NCI-H1694 (cell line): ENCODE data around the gene GNB5.
A peak's percentile ranks its signal among the peaks of the same experiment; 100 is the strongest.

Experiments
- DNase-seq: peaks from one replicate; lab custom pipeline; 2025; lab: John Stamatoyannopoulos, UW

The GNB5 gene

DNA sequence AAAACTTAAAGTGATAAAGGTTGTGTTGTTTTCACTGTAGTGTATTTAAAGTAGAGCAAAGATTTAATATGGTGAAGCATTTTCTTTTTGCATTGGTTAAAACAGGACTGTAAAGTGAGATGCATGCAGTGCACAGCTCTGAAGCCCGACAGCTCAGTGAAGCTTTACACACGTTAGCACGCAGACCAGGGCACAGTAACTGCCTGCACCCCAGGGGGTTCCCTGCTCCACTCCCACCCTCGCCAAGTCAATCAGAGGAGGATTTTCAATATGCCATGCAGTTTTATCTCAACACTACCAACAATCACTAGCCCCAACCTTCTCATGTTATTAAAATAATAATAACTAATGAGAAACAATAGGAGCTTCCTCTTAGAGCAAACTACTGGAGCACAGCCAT, 50.5 kb downstream of the GNB5 start:
- DNase-seq = no peak

DNA sequence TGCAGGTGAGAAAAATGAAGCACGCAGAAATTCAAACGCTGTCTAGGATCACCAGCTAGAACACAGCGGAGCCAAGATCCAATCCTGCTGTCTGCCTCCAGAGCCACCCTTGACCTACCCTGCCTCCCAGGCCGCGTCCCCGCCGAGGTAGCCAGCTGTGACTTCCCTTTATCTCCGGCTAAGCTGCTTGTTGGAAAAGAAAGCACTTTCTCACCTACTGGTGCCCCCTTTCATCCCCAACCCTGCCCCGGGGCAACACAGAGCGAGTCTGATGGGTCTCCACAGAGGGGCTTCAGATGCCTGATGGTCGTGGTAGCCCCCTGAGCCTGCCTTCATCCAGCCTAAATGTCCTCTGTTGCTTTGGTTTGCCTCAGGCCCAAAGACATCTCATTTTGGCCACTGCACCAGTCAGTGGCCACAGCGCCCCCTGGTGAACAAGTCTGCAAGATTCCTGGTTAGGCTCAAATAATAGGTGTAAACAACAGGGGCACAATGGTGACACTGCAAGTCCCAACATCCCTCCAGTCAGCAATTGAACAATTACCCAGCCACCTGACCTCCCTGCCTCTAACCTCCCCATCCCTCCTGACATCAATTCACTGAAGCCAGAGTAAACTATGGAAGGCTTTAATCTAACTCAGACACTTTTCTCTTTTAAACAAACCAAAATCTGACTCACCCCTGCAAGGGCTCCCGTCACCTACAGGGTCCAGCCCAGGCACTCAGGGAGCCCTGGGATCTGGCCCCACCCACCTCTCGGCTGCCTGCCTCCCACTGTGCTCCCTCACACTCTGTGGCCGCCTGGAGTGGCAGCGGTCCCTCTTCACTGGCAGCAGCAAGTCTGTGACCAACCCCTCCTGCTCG, 51.4 kb downstream of the GNB5 start:
- peak; percentile 10 for DNase-seq

DNA sequence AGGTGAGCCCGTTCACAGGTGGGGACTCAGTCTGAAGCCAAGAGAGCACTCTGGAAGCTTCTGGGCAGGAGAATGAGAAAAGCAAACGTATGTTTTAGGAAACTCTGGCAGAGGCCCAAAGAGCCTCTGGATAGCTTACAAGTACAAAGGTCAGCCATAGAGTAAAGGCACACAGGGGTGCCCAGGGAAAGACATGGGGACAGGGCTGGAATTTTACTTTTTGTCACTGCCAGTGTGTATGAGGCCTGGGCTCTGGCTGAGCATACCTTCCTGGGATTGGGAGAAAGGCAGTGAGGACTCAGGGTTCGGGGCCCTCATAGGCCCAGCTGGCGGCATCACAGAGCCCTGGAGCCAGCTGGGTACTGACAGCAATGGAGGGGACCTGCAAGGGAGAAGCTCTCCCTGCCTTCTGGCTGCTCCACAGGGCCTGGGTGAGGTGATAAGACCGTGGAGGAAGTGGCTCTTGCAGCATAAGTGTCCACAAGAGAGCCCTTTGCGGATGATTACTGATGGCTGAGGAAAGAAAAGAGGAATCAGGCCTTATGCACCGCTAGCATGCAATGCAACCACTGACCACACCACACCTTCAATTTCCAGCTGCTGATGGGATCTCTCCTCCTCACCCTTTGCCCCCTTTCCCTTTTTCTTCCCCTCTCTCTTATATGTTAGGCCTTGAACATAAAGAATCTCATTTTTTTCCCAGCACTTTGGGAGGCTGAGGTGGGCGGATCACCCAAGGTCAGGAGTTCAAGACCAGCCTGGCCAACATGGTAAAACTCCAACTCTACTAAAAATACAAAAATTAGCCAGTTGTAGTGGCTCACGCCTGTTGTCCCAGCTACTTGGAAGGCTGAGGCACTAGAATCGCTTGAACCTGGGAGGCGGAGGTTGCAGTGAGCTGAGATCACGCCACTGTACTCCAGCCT, 53.5 kb downstream of the GNB5 start:
- DNase-seq = no peak

GRCh38 chr15:52136442-52136980, 54.7 kb downstream of the GNB5 start:
- DNase-seq = peak; percentile 28

DNA sequence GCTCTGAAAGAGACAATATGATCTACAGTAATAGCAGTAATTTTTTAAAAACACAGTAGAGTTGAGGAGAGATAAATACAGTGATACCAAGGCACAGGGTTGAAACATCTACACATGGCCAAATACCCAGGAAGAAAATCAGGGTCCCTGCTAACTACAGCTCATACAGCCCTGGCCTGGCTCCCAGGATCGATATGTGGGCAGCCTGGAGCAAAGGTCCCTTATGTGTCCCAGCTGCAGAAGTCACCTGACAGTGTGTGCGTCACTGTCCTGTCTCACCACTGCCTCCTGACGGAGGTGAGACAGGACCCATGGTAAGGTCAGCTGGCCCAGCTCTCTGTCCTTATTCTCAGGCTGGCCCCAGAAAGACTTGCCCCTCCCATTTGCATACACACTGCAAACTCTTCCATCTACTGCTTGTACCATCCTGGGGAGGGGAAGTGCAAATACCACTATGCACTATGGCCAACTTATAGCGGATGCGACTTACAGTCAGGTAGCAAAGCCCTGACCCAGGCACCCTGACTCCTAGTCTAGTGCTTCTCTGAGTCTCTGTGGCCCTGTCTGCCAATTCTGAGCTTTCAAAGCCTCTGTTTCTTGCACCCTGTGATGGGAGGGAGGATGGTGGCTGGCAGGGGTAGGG, 56.6 kb downstream of the GNB5 start:
- DNase-seq = no peak

- DNase-seq = no peak
These were observed 57.5 kb downstream of the GNB5 start for GRCh38 chr15:52133510-52134220.

DNA sequence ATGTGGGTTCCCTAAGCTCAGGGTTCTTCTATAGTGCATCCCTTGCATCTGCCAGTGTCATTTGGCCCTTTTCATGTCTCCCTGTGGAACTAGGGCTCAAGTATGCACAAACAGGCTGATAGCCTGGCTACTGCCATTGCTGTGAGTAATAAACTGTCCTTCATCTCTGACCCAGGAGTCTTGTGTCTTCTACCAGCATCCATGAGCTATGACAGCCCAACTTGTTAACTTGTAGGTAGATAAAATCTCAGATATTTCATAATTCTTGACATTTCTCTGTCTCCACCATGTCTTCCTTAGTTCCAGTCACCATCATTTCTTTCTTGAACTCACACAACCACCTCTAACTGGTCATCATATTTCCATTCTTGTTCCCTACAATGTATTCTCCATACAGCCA, 59.1 kb downstream of the GNB5 start:
- no peak for DNase-seq

DNA sequence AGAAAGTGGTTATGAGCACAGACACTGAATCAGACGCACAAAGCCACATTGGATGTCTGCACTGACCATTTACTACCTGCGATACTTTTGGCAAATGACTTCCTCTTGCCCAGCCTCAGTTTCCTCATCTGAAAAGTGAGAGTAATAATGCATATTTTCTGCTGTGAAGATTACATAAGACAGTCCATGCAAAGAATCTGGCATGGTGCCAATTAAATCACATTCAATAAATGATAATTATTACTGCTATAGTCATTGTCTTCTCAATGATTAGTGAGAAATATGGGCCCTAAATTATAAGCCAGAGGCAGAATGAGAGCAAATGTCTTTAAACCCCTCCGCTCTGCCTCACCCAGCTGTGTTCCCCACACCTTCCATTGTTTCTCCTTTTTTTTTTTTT, 62.6 kb downstream of the GNB5 start:
- no peak for DNase-seq

- no peak for DNase-seq
These were observed 66.8 kb downstream of the GNB5 start for GRCh38 chr15:52124270-52124880.

DNA sequence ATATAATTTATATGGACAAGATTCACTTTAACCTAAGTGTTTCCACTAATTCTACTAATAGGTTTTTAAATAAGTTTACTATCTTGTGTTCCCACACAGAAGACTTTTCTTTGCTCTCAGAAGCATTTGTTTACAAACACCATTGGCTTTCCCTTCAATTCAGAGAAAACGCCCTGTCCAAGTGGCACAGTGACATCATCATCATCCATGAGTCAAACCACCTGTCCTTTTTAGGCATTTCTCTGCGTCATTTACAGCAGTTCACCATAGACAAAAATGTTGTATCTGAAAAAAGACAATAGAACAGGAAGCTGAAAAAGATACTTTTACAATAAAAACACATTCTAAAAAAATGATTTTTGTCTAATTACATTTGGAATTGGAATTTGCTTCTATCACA, 69.3 kb downstream of the GNB5 start:
- DNase-seq = no peak

- DNase-seq = no peak
These were observed 70.2 kb downstream of the GNB5 start for GRCh38 chr15:52121006-52121405.

DNA sequence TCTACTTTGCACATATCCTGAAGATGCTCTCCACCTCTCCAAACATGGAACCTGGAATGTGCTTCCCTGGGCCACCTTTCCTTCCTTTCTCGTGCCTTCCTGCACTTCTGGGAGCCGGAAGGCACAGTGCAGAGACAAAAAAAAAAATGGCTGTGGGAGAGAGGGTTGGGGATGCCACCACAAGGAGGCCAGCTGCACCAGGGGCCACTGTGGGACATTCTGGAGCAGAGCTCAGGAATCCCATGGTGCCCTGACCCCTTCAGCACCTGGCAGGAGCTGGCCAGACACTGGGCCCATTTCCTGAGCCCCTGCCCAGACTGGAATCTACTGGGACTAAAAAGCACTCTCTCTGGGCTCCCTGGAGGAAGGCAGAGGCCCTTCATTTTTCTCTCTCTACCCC, 70.7 kb downstream of the GNB5 start:
- DNase-seq = no peak

- no peak for DNase-seq
These were observed 72.0 kb downstream of the GNB5 start for GRCh38 chr15:52118969-52119749.

- DNase-seq = no peak
These were observed 73.6 kb downstream of the GNB5 start for GRCh38 chr15:52117549-52117948.

GRCh38 chr15:52115598-52116427, 75.4 kb downstream of the GNB5 start:
- DNase-seq = no peak

- peak; percentile 26 for DNase-seq
These were observed 76.7 kb downstream of the GNB5 start for GRCh38 chr15:52114261-52115055.

GRCh38 chr15:52113708-52114107, 77.5 kb downstream of the GNB5 start:
- no peak for DNase-seq

DNA sequence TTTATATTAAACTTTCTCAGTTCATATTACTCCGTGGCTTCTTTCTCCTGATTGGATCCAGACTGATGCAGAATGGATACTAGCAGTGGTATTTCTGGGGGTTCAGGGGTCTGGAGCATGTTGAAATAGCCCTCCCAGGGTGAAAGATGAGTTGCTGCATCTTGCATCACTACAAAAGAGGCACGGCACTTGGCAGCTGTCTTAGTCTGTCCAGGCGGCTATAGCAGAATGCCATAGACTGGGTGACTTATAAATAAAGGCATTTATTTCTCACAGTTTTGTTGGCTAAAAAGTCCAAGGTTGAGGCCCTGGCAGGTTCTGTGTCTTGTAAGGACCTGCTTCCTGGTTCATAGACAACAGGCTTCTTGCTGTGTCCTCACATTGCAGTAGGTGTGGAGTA, 78.0 kb downstream of the GNB5 start:
- DNase-seq = no peak
